ENCODE data around the gene PARL. TPM values are rescaled to one million over a fixed set of nuclear protein-coding genes. Genes with fewer than 3 reads are reported as not detected.

Gene PARL
- total RNA-seq, 4 donors from 2014 or later = 30.5 to 49.5 (median 41.3) TPM

- ATAC-seq (no peak), DNase-seq (no peak)
- Histone ChIP-seq H3K9me3 (no peaks in the 10 kb centered on the region), H3K27me3 (no peaks in the 10 kb centered on the region), H3K4me3 (no peak overlapping the region), H3K27ac (no peak overlapping the region), H3K36me3 (peaks cover 0 to 55% of the 10 kb centered on the region in 2 donors), H3K4me1 (no peaks in the 10 kb centered on the region)
- no peak for TF ChIP-seq POLR2A (IDR thresholded peaks at IDR 0.05)
- TF ChIP-seq, protein P1, sequence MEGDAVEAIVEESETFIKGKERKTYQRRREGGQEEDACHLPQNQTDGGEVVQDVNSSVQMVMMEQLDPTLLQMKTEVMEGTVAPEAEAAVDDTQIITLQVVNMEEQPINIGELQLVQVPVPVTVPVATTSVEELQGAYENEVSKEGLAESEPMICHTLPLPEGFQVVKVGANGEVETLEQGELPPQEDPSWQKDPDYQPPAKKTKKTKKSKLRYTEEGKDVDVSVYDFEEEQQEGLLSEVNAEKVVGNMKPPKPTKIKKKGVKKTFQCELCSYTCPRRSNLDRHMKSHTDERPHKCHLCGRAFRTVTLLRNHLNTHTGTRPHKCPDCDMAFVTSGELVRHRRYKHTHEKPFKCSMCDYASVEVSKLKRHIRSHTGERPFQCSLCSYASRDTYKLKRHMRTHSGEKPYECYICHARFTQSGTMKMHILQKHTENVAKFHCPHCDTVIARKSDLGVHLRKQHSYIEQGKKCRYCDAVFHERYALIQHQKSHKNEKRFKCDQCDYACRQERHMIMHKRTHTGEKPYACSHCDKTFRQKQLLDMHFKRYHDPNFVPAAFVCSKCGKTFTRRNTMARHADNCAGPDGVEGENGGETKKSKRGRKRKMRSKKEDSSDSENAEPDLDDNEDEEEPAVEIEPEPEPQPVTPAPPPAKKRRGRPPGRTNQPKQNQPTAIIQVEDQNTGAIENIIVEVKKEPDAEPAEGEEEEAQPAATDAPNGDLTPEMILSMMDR (IDR thresholded peaks at IDR 0.05 in 4 of 5, conservative IDR thresholded peaks at IDR 0.05 in 1 of 5) = no peak
- in situ Hi-C loops (cut with MboI; ENCODE audit: low sequenced_read_pairs in 4 of 4) = no loop called here
- intact Hi-C loops (cut with DNase I; ENCODE audit: low total_unique reads) = no loop called here
Measured at GRCh38 chr3:183811638-183812037, 73.0 kb downstream of the PARL start.

DNA sequence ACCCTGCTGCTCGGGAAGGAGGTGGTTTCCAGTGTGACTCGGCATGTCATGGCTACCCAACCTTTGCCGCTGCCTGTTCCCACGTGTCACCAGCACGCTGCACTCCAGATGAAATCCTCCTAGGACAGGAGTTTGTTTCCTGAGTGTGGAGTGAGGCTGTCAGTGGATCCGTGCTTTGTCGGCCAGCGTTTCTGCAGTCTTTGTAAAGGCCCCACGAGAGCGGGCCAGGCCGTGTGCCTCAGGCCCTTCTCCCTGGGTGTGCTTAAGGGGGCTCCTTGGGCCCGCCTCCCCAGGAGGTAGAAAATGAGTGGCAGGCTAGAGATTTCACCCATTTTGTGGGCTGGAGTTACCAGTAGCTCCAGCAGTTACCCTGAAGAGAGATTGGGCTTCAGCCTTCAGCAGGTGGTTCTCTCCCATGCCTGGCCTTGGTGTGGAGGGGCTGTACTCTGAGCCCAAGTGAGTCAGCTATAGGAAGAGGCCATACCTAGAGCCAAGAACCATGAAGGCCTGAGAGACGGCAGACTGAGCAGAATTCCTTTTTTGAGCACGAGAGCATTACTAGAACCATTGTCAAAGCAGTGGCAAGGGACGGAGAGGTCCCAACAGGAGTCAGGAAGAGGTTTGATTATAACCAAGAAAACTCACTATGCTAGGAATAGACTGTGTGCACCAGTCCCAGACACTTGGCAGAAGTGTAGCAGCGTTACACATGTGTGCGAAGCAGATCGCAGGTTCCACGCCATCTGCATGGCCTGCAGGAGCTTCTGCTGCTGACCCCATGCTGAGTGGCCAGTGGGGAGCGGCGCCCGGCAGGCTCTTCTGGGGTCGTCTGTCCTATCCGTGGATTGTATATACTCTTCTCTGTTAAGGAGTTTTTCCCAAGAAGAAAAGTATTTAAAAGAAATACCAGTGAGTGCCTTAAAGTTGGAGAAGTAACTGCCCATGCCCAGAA, 73.8 kb downstream of the PARL start:
- intact Hi-C loops (cut with DNase I; ENCODE audit: low total_unique reads) = no loop called here
- H3K27me3 ChIP-seq = no peaks in the 10 kb centered on the region
- ATAC-seq = no peak
- H3K27ac ChIP-seq = no peak overlapping the region
- peaks cover 0 to 56% of the 10 kb centered on the region in 2 donors for H3K36me3 ChIP-seq
- H3K4me3 ChIP-seq = no peak overlapping the region
- in situ Hi-C loops (cut with MboI; ENCODE audit: low sequenced_read_pairs in 4 of 4) = no loop called here
- DNase-seq = no peak
- no peak for TF ChIP-seq POLR2A (IDR thresholded peaks at IDR 0.05)
- TF ChIP-seq, protein P1 (IDR thresholded peaks at IDR 0.05 in 4 of 5, conservative IDR thresholded peaks at IDR 0.05 in 1 of 5) = no peak
- no peaks in the 10 kb centered on the region for H3K9me3 ChIP-seq
- no peaks in the 10 kb centered on the region for H3K4me1 ChIP-seq

- DNase-seq (no peak), ATAC-seq (no peak)
- no peak overlapping the region for H3K27ac ChIP-seq
- H3K4me3 ChIP-seq = no peak overlapping the region
- no peak for TF ChIP-seq POLR2A (IDR thresholded peaks at IDR 0.05)
- no peaks in the 10 kb centered on the region for H3K4me1 ChIP-seq
- no peaks in the 10 kb centered on the region for H3K9me3 ChIP-seq
- in situ Hi-C loops (cut with MboI; ENCODE audit: low sequenced_read_pairs in 4 of 4) = no loop called here
- intact Hi-C loops (cut with DNase I; ENCODE audit: low total_unique reads) = no loop called here
- H3K27me3 ChIP-seq = no peaks in the 10 kb centered on the region
- H3K36me3 ChIP-seq = peaks cover 0 to 59% of the 10 kb centered on the region in 2 donors
Measured at GRCh38 chr3:183809270-183809669, 75.4 kb downstream of the PARL start.

DNA sequence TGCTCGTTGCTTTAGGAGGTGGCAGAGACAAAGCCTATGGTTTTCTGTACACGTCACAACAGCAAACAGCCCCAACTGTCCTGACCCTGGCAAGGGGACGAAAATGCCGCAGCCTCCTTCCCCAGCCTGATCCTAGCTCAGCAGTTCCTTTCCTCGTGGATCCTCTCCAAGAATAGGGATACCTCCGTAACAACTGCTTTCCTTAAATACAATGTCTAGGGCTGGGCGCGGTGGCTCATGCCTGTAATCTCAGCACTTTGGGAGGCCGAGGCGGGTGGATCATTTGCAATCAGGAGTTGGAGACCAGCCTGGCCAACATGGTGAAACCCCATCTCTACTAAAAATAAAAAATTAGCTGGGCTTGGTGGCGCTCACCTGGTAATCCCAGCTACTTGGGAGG, 76.3 kb downstream of the PARL start:
- H3K9me3 ChIP-seq = no peaks in the 10 kb centered on the region
- in situ Hi-C loops (cut with MboI; ENCODE audit: low sequenced_read_pairs in 4 of 4) = no loop called here
- no peaks in the 10 kb centered on the region for H3K4me1 ChIP-seq
- H3K4me3 ChIP-seq = no peak overlapping the region
- H3K27me3 ChIP-seq = no peaks in the 10 kb centered on the region
- TF ChIP-seq, protein P1 (IDR thresholded peaks at IDR 0.05 in 4 of 5, conservative IDR thresholded peaks at IDR 0.05 in 1 of 5) = no peak
- TF ChIP-seq POLR2A (IDR thresholded peaks at IDR 0.05) = no peak
- DNase-seq (no peak), ATAC-seq (no peak)
- no peak overlapping the region for H3K27ac ChIP-seq
- intact Hi-C loops (cut with DNase I; ENCODE audit: low total_unique reads) = no loop called here
- peaks cover 0 to 68% of the 10 kb centered on the region in 2 donors for H3K36me3 ChIP-seq

DNA sequence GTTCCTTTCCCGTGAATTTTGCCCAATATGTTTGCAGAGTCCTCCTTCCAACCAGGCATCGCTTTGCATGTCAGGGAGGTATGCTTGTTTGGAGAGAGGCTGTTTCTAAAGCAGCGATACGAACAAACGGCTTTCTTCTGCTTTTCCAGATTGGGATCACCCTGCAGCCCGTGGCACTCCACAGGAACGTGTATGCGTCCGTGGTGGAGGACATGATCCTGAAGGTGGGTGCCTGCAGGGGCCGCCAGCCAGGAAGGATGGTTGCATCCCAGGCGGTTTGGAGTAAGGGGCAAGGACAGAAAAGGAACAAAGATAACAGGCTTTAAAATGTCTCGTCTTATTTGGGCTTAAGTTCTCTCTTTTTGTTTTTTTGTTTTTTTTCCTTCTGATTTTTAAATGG, 76.8 kb downstream of the PARL start:
- in situ Hi-C loops (cut with MboI; ENCODE audit: low sequenced_read_pairs in 4 of 4) (no loop called here), intact Hi-C loops (cut with DNase I; ENCODE audit: low total_unique reads) (no loop called here)
- no peak for TF ChIP-seq POLR2A (IDR thresholded peaks at IDR 0.05)
- Histone ChIP-seq H3K4me3 (no peak overlapping the region), H3K4me1 (no peaks in the 10 kb centered on the region), H3K9me3 (no peaks in the 10 kb centered on the region), H3K27me3 (no peaks in the 10 kb centered on the region), H3K27ac (no peak overlapping the region), H3K36me3 (peaks cover 0 to 73% of the 10 kb centered on the region in 2 donors)
- DNase-seq = no peak
- no peak for ATAC-seq
